ENCODE data around the gene NUDT22.

Gene NUDT22

GRCh38 chr11:64241241-64241490 is 15.1 kb downstream of the NUDT22 start:
- Histone ChIP-seq H2AK5ac (ENCODE audit: low read length) (no peak overlapping the region), H2BK120ac (ENCODE audit: low read depth, low read length) (no peak overlapping the region), H3K79me1 (ENCODE audit: low read length) (peaks cover 7% of the 10 kb centered on the region), H3K56ac (ENCODE audit: low read length) (peak overlapping the region; percentile 94), H2BK5ac (ENCODE audit: low read length) (peak overlapping the region; percentile 67), H3K4me1 (ENCODE audit: control insufficient read depth, low read depth, low read length) (peaks cover 6% of the 10 kb centered on the region), H3K4ac (ENCODE audit: low read depth, low read length) (peak overlapping the region; percentile 90), H2BK15ac (replicated peaks; ENCODE audit: low read depth) (no peak overlapping the region), H3K27ac (ENCODE audit: low read depth, low read length) (peak overlapping the region; percentile 95), H3K79me2 (ENCODE audit: control insufficient read depth, insufficient read depth, low read length) (peaks cover 21% of the 10 kb centered on the region), H3K23ac (ENCODE audit: low read length) (no peak overlapping the region), H3K36me3 (ENCODE audit: control insufficient read depth, insufficient read depth, low read length) (peaks cover 1% of the 10 kb centered on the region), H3K9ac (ENCODE audit: low read length) (peak overlapping the region; percentile 93), H4K8ac (ENCODE audit: low read depth, low read length) (peak overlapping the region; percentile 83), H3K18ac (ENCODE audit: low read length) (peak overlapping the region; percentile 75), H3K27me3 (ENCODE audit: insufficient read depth, low read length, poor library complexity) (no peaks in the 10 kb centered on the region), H4K5ac (ENCODE audit: low read length) (no peak overlapping the region), H3K4me3 (ENCODE audit: low read length) (peak overlapping the region; percentile 76), H3K4me2 (ENCODE audit: low read length) (peak overlapping the region; percentile 36)
- WGBS (ENCODE audit: extremely low coverage, insufficient coverage, low lambda C conversion rate), result no CpG with 5 or more reads among the region's 24 CpGs
- no peak for DNase-seq

GRCh38 chr11:64241491-64242374 is 15.7 kb downstream of the NUDT22 start:
- Histone ChIP-seq H3K18ac (ENCODE audit: low read length) (peak overlapping the region; percentile 93), H3K4me3 (ENCODE audit: low read length) (peak overlapping the region; percentile 88), H2BK5ac (ENCODE audit: low read length) (peak overlapping the region; percentile 88), H2BK15ac (replicated peaks; ENCODE audit: low read depth) (no peak overlapping the region), H3K79me2 (ENCODE audit: control insufficient read depth, insufficient read depth, low read length) (peaks cover 23% of the 10 kb centered on the region), H3K4ac (ENCODE audit: low read depth, low read length) (peak overlapping the region; percentile 94), H3K56ac (ENCODE audit: low read length) (peak overlapping the region; percentile 97), H3K27me3 (ENCODE audit: insufficient read depth, low read length, poor library complexity) (no peaks in the 10 kb centered on the region), H4K8ac (ENCODE audit: low read depth, low read length) (no peak overlapping the region), H3K27ac (ENCODE audit: low read depth, low read length) (peak overlapping the region; percentile 88), H2BK120ac (ENCODE audit: low read depth, low read length) (no peak overlapping the region), H3K23ac (ENCODE audit: low read length) (peak overlapping the region; percentile 89), H3K79me1 (ENCODE audit: low read length) (peaks cover 7% of the 10 kb centered on the region), H2AK5ac (ENCODE audit: low read length) (peak overlapping the region; percentile 69), H3K9ac (ENCODE audit: low read length) (peak overlapping the region; percentile 96), H4K5ac (ENCODE audit: low read length) (no peak overlapping the region), H3K4me1 (ENCODE audit: control insufficient read depth, low read depth, low read length) (peaks cover 6% of the 10 kb centered on the region), H3K36me3 (ENCODE audit: control insufficient read depth, insufficient read depth, low read length) (peaks cover 1% of the 10 kb centered on the region), H3K4me2 (ENCODE audit: low read length) (peak overlapping the region; percentile 79)
- WGBS (ENCODE audit: extremely low coverage, insufficient coverage, low lambda C conversion rate), result no CpG with 5 or more reads among the region's 63 CpGs
- peak; percentile 99 for DNase-seq

GRCh38 chr11:64243236-64243854 is 17.3 kb downstream of the NUDT22 start:
- Histone ChIP-seq H3K79me2 (ENCODE audit: control insufficient read depth, insufficient read depth, low read length) (peaks cover 23% of the 10 kb centered on the region), H3K27me3 (ENCODE audit: insufficient read depth, low read length, poor library complexity) (no peaks in the 10 kb centered on the region), H2BK120ac (ENCODE audit: low read depth, low read length) (no peak overlapping the region), H3K18ac (ENCODE audit: low read length) (no peak overlapping the region), H3K36me3 (ENCODE audit: control insufficient read depth, insufficient read depth, low read length) (peaks cover 1% of the 10 kb centered on the region), H2AK5ac (ENCODE audit: low read length) (no peak overlapping the region), H3K27ac (ENCODE audit: low read depth, low read length) (no peak overlapping the region), H4K5ac (ENCODE audit: low read length) (no peak overlapping the region), H3K4me1 (ENCODE audit: control insufficient read depth, low read depth, low read length) (peaks cover 11% of the 10 kb centered on the region), H4K8ac (ENCODE audit: low read depth, low read length) (no peak overlapping the region), H3K4me2 (ENCODE audit: low read length) (no peak overlapping the region), H3K56ac (ENCODE audit: low read length) (no peak overlapping the region), H3K9ac (ENCODE audit: low read length) (peak overlapping the region; percentile 29), H2BK5ac (ENCODE audit: low read length) (no peak overlapping the region), H3K4me3 (ENCODE audit: low read length) (no peak overlapping the region), H3K79me1 (ENCODE audit: low read length) (peaks cover 7% of the 10 kb centered on the region), H2BK15ac (replicated peaks; ENCODE audit: low read depth) (no peak overlapping the region), H3K23ac (ENCODE audit: low read length) (no peak overlapping the region), H3K4ac (ENCODE audit: low read depth, low read length) (no peak overlapping the region)
- WGBS (ENCODE audit: extremely low coverage, insufficient coverage, low lambda C conversion rate), result no CpG with 5 or more reads among the region's 8 CpGs
- DNase-seq, result no peak

- no peak overlapping the region for H4K8ac ChIP-seq (ENCODE audit: low read depth, low read length)
- H3K9ac ChIP-seq (ENCODE audit: low read length), result no peak overlapping the region
- H3K27ac ChIP-seq (ENCODE audit: low read depth, low read length), result no peak overlapping the region
- no peak overlapping the region for H2AK5ac ChIP-seq (ENCODE audit: low read length)
- no peaks in the 10 kb centered on the region for H3K27me3 ChIP-seq (ENCODE audit: insufficient read depth, low read length, poor library complexity)
- H2BK15ac ChIP-seq (replicated peaks; ENCODE audit: low read depth), result no peak overlapping the region
- H3K23ac ChIP-seq (ENCODE audit: low read length), result no peak overlapping the region
- H3K4me1 ChIP-seq (ENCODE audit: control insufficient read depth, low read depth, low read length), result peaks cover 15% of the 10 kb centered on the region
- no peak overlapping the region for H3K4me2 ChIP-seq (ENCODE audit: low read length)
- H3K18ac ChIP-seq (ENCODE audit: low read length), result no peak overlapping the region
- peaks cover 23% of the 10 kb centered on the region for H3K79me2 ChIP-seq (ENCODE audit: control insufficient read depth, insufficient read depth, low read length)
- no peak overlapping the region for H2BK120ac ChIP-seq (ENCODE audit: low read depth, low read length)
- no peak overlapping the region for H3K56ac ChIP-seq (ENCODE audit: low read length)
- H3K4ac ChIP-seq (ENCODE audit: low read depth, low read length), result no peak overlapping the region
- no peak overlapping the region for H4K5ac ChIP-seq (ENCODE audit: low read length)
- WGBS (ENCODE audit: extremely low coverage, insufficient coverage, low lambda C conversion rate), result no CpG with 5 or more reads among the region's 5 CpGs
- H3K79me1 ChIP-seq (ENCODE audit: low read length), result peaks cover 7% of the 10 kb centered on the region
- no peak overlapping the region for H3K4me3 ChIP-seq (ENCODE audit: low read length)
- H2BK5ac ChIP-seq (ENCODE audit: low read length), result no peak overlapping the region
- DNase-seq, result no peak
- H3K36me3 ChIP-seq (ENCODE audit: control insufficient read depth, insufficient read depth, low read length), result peaks cover 1% of the 10 kb centered on the region
Observed at GRCh38 chr11:64244107-64244506, 18.0 kb downstream of the NUDT22 start.

GRCh38 chr11:64244966-64245365 is 18.9 kb downstream of the NUDT22 start:
- DNase-seq, result no peak
- Histone ChIP-seq H2BK15ac (replicated peaks; ENCODE audit: low read depth) (no peak overlapping the region), H3K23ac (ENCODE audit: low read length) (no peak overlapping the region), H3K36me3 (ENCODE audit: control insufficient read depth, insufficient read depth, low read length) (peaks cover 1% of the 10 kb centered on the region), H4K5ac (ENCODE audit: low read length) (no peak overlapping the region), H4K8ac (ENCODE audit: low read depth, low read length) (no peak overlapping the region), H3K9ac (ENCODE audit: low read length) (peak overlapping the region; percentile 95), H2BK5ac (ENCODE audit: low read length) (no peak overlapping the region), H3K4me2 (ENCODE audit: low read length) (peak overlapping the region; percentile 35), H3K4ac (ENCODE audit: low read depth, low read length) (no peak overlapping the region), H3K27ac (ENCODE audit: low read depth, low read length) (no peak overlapping the region), H3K79me1 (ENCODE audit: low read length) (peaks cover 7% of the 10 kb centered on the region), H2AK5ac (ENCODE audit: low read length) (no peak overlapping the region), H3K18ac (ENCODE audit: low read length) (no peak overlapping the region), H3K79me2 (ENCODE audit: control insufficient read depth, insufficient read depth, low read length) (peaks cover 23% of the 10 kb centered on the region), H2BK120ac (ENCODE audit: low read depth, low read length) (no peak overlapping the region), H3K56ac (ENCODE audit: low read length) (peak overlapping the region; percentile 98), H3K4me3 (ENCODE audit: low read length) (no peak overlapping the region), H3K27me3 (ENCODE audit: insufficient read depth, low read length, poor library complexity) (no peaks in the 10 kb centered on the region), H3K4me1 (ENCODE audit: control insufficient read depth, low read depth, low read length) (peaks cover 18% of the 10 kb centered on the region)
- WGBS (ENCODE audit: extremely low coverage, insufficient coverage, low lambda C conversion rate), result no CpG with 5 or more reads among the region's 6 CpGs
